NT2/D1 (cell line): ENCODE data around the gene PRKN.

Experiments used
- SUZ12 ChIP-seq: IDR thresholded peaks from 2 replicates; pipeline ENCODE4 v1.6.1; 2011; ENCODE audit not compliant: insufficient read length, insufficient read depth; ENCODE audit errors: extremely low read depth
- YY1 ChIP-seq: IDR thresholded peaks from 2 replicates; pipeline ENCODE4 v1.6.1; 2011; ENCODE audit not compliant: insufficient read length, insufficient read depth
- ZNF274 ChIP-seq: IDR thresholded peaks from 2 replicates; pipeline ENCODE4 v1.6.1; 2011; ENCODE audit warnings: mild to moderate bottlenecking, low read depth, low read length

DNA sequence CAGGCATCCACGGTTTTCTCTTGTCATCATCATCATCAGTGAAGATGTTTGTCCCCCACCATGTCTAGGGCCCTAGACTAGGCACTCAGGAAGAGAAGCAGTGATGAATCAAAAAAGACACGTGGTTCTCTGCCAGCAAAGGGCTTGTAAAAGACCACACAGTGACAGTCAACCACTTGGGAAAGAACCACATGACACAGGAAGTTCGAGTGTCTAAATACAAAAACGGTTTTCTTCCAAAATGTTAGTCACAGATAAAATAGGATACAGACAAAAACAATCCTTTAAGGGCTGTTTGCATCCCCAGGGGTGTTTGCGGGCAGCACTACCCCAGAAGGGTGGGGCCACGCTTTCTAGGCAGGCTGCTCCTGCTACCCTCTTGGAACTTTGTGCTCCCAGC lies 1096.9 kb downstream of the PRKN start:
- TF ChIP-seq YY1 (no peak), SUZ12 (no peak), ZNF274 (no peak)
